ENCODE results near the gene AGMAT.
"Not testable (repeated sequence)": the region's sequence is repeated elsewhere in the genome, so short reads cannot be mapped to it uniquely, and the experiment has no call there.

Gene AGMAT

GRCh38 chr1:15620902-15621682 lies 36.2 kb upstream of the AGMAT start:
- Histone ChIP-seq H2AFZ (ENCODE audit: low read depth, low read length) (no peak overlapping the region), H3K9me3 (ENCODE audit: low read length) (no peaks in the 10 kb centered on the region), H3K36me3 (ENCODE audit: insufficient read depth, low read length) (no peaks in the 10 kb centered on the region), H3K27me3 (ENCODE audit: insufficient read depth, low read length) (no peaks in the 10 kb centered on the region), H3K4me1 (ENCODE audit: insufficient read depth, low read length) (peaks cover 11% of the 10 kb centered on the region), H3K4me3 (ENCODE audit: low read length) (no peak overlapping the region)

- Histone ChIP-seq H3K4me1 (ENCODE audit: insufficient read depth, low read length) (peaks cover 11% of the 10 kb centered on the region), H2AFZ (ENCODE audit: low read depth, low read length) (no peak overlapping the region), H3K36me3 (ENCODE audit: insufficient read depth, low read length) (no peaks in the 10 kb centered on the region), H3K9me3 (ENCODE audit: low read length) (no peaks in the 10 kb centered on the region), H3K4me3 (ENCODE audit: low read length) (no peak overlapping the region), H3K27me3 (ENCODE audit: insufficient read depth, low read length) (no peaks in the 10 kb centered on the region)
Measured at GRCh38 chr1:15620155-15620545, 35.3 kb upstream of the AGMAT start.

GRCh38 chr1:15618655-15619525 lies 34.0 kb upstream of the AGMAT start:
- no peaks in the 10 kb centered on the region for H3K27me3 ChIP-seq (ENCODE audit: insufficient read depth, low read length)
- no peaks in the 10 kb centered on the region for H3K36me3 ChIP-seq (ENCODE audit: insufficient read depth, low read length)
- H3K4me1 ChIP-seq (ENCODE audit: insufficient read depth, low read length), result peaks cover 11% of the 10 kb centered on the region

GRCh38 chr1:15618077-15618654 lies 33.3 kb upstream of the AGMAT start:
- H3K36me3 ChIP-seq (ENCODE audit: insufficient read depth, low read length), result no peaks in the 10 kb centered on the region
- H2AFZ ChIP-seq (ENCODE audit: low read depth, low read length), result peak overlapping the region; percentile 81
- H3K9me3 ChIP-seq (ENCODE audit: low read length), result no peaks in the 10 kb centered on the region
- peak overlapping the region; percentile 68 for H3K4me3 ChIP-seq (ENCODE audit: low read length)
- H3K4me1 ChIP-seq (ENCODE audit: insufficient read depth, low read length), result peaks cover 11% of the 10 kb centered on the region
- H3K27me3 ChIP-seq (ENCODE audit: insufficient read depth, low read length), result no peaks in the 10 kb centered on the region

More at GRCh38 chr1:15618655-15619525, 34.0 kb upstream of the AGMAT start:
- H3K9me3 ChIP-seq (ENCODE audit: low read length), result no peaks in the 10 kb centered on the region
- no peak overlapping the region for H2AFZ ChIP-seq (ENCODE audit: low read depth, low read length)
- peak overlapping the region; percentile 68 for H3K4me3 ChIP-seq (ENCODE audit: low read length)

GRCh38 chr1:15617173-15618076 lies 32.6 kb upstream of the AGMAT start, which contains the start of gene DDI2:
Gene DDI2 (plus strand): TSS chr1:15617458. CDS start chr1:15617671, 213 bp downstream.
- peak within 1 kb of the TSS; percentile 68 for H3K4me3 ChIP-seq (ENCODE audit: low read length)

GRCh38 chr1:15616373-15617172 lies 31.7 kb upstream of the AGMAT start:
- Histone ChIP-seq H3K4me3 (ENCODE audit: low read length) (peak overlapping the region; percentile 68), H3K9me3 (ENCODE audit: low read length) (no peaks in the 10 kb centered on the region), H3K27me3 (ENCODE audit: insufficient read depth, low read length) (no peaks in the 10 kb centered on the region), H3K4me1 (ENCODE audit: insufficient read depth, low read length) (peaks cover 11% of the 10 kb centered on the region), H2AFZ (ENCODE audit: low read depth, low read length) (peak overlapping the region; percentile 99), H3K36me3 (ENCODE audit: insufficient read depth, low read length) (no peaks in the 10 kb centered on the region)

More at GRCh38 chr1:15617173-15618076, 32.6 kb upstream of the AGMAT start, which contains the start of gene DDI2:
- no peaks in the 10 kb centered on the region for H3K27me3 ChIP-seq (ENCODE audit: insufficient read depth, low read length)
- H3K9me3 ChIP-seq (ENCODE audit: low read length), result no peaks in the 10 kb centered on the region
- peak within 1 kb of the TSS; percentile 99 for H2AFZ ChIP-seq (ENCODE audit: low read depth, low read length)
- no peaks in the 10 kb centered on the region for H3K36me3 ChIP-seq (ENCODE audit: insufficient read depth, low read length)
- peaks cover 11% of the 10 kb centered on the region for H3K4me1 ChIP-seq (ENCODE audit: insufficient read depth, low read length)

- Histone ChIP-seq H3K36me3 (ENCODE audit: insufficient read depth, low read length) (no peaks in the 10 kb centered on the region), H3K9me3 (ENCODE audit: low read length) (no peaks in the 10 kb centered on the region), H2AFZ (ENCODE audit: low read depth, low read length) (no peak overlapping the region), H3K4me1 (ENCODE audit: insufficient read depth, low read length) (no peaks in the 10 kb centered on the region), H3K27me3 (ENCODE audit: insufficient read depth, low read length) (no peaks in the 10 kb centered on the region), H3K4me3 (ENCODE audit: low read length) (no peak overlapping the region)
Measured at GRCh38 chr1:15610167-15610566, 25.3 kb upstream of the AGMAT start.

- Histone ChIP-seq H3K36me3 (ENCODE audit: insufficient read depth, low read length) (no peaks in the 10 kb centered on the region), H2AFZ (ENCODE audit: low read depth, low read length) (no peak overlapping the region), H3K9me3 (ENCODE audit: low read length) (no peaks in the 10 kb centered on the region), H3K27me3 (ENCODE audit: insufficient read depth, low read length) (no peaks in the 10 kb centered on the region), H3K4me3 (ENCODE audit: low read length) (no peak overlapping the region), H3K4me1 (ENCODE audit: insufficient read depth, low read length) (no peaks in the 10 kb centered on the region)
Measured at GRCh38 chr1:15609631-15610030, 24.8 kb upstream of the AGMAT start.

- Histone ChIP-seq H3K36me3 (ENCODE audit: insufficient read depth, low read length) (no peaks in the 10 kb centered on the region), H3K4me1 (ENCODE audit: insufficient read depth, low read length) (peaks cover 4% of the 10 kb centered on the region), H3K27me3 (ENCODE audit: insufficient read depth, low read length) (no peaks in the 10 kb centered on the region), H3K9me3 (ENCODE audit: low read length) (no peaks in the 10 kb centered on the region), H3K4me3 (ENCODE audit: low read length) (no peak overlapping the region), H2AFZ (ENCODE audit: low read depth, low read length) (no peak overlapping the region)
Measured at GRCh38 chr1:15605398-15606383, 20.8 kb upstream of the AGMAT start.

GRCh38 chr1:15604400-15604799 lies 19.5 kb upstream of the AGMAT start:
- not testable (repeated sequence) for H3K36me3 ChIP-seq (ENCODE audit: insufficient read depth, low read length); H3K4me3 ChIP-seq (ENCODE audit: low read length); H3K9me3 ChIP-seq (ENCODE audit: low read length); H3K27me3 ChIP-seq (ENCODE audit: insufficient read depth, low read length); H3K4me1 ChIP-seq (ENCODE audit: insufficient read depth, low read length); H2AFZ ChIP-seq (ENCODE audit: low read depth, low read length)

GRCh38 chr1:15603966-15604282 lies 19.1 kb upstream of the AGMAT start:
- H3K9me3 ChIP-seq (ENCODE audit: low read length); H3K4me1 ChIP-seq (ENCODE audit: insufficient read depth, low read length); H2AFZ ChIP-seq (ENCODE audit: low read depth, low read length); H3K36me3 ChIP-seq (ENCODE audit: insufficient read depth, low read length); H3K27me3 ChIP-seq (ENCODE audit: insufficient read depth, low read length): not testable (repeated sequence)
- H3K4me3 ChIP-seq (ENCODE audit: low read length), result peak overlapping the region; percentile 71

Data from neuron (in vitro differentiated cells).